DOHH2 (cell line): Measurements from ENCODE around the gene ATL2.

Experiments
- H3F3A ChIP-seq: fragments of 200-600 bp; sonication (generic), shearing (Covaris generic); 2 replicates; pipeline ENCODE4 v1.6.0; 2016; ENCODE audit warnings: antibody characterized with exemption, mild to moderate bottlenecking; ENCODE audit not compliant: control insufficient read depth, insufficient read depth
- H3K27ac ChIP-seq: fragments of 200-600 bp; sonication (generic); 2 replicates; pipeline ENCODE4 v1.5.1; 2014; ENCODE audit warnings: low read depth, mild to moderate bottlenecking, low read length, moderate library complexity
- H3K27me3 ChIP-seq: fragments of 200-600 bp; sonication (generic); 2 replicates; pipeline ENCODE4 v1.6.1; 2014; ENCODE audit warnings: mild to moderate bottlenecking, low read length, mixed read lengths; ENCODE audit not compliant: control insufficient read depth
- H3K36me3 ChIP-seq: fragments of 200-600 bp; sonication (generic); 2 replicates; pipeline ENCODE4 v1.6.1; 2014; ENCODE audit warnings: mild to moderate bottlenecking, low read length, moderate library complexity, mixed read lengths; ENCODE audit not compliant: control insufficient read depth
- H3K4me1 ChIP-seq: fragments of 200-600 bp; sonication (generic); 2 replicates; pipeline ENCODE4 v1.6.1; 2014; ENCODE audit warnings: mild to moderate bottlenecking, low read length, mixed read lengths; ENCODE audit not compliant: control insufficient read depth
- H3K4me2 ChIP-seq: fragments of 200-600 bp; sonication (generic); 2 replicates; pipeline ENCODE4 v1.6.0; 2014; ENCODE audit warnings: mild to moderate bottlenecking, low read length, moderate library complexity
- H3K4me3 ChIP-seq: fragments of 200-600 bp; sonication (generic); 2 replicates; pipeline ENCODE4 v1.5.1; 2014; ENCODE audit warnings: mild to moderate bottlenecking, low read length, mixed read lengths
- H3K79me2 ChIP-seq: fragments of 200-600 bp; sonication (generic); 2 replicates; pipeline ENCODE4 v1.6.1; 2014; ENCODE audit warnings: mild to moderate bottlenecking, low read length, mixed read lengths; ENCODE audit not compliant: control insufficient read depth
- H3K9me2 ChIP-seq: fragments of 200-600 bp; sonication (generic); replicated peaks from 2 replicates; pipeline ENCODE4 v1.6.1; 2014; ENCODE audit warnings: mild to moderate bottlenecking, low read length, mixed read lengths; ENCODE audit not compliant: control insufficient read depth
- H3K9me3 ChIP-seq: fragments of 200-600 bp; sonication (generic); 2 replicates; pipeline ENCODE4 v1.6.1; 2014; ENCODE audit warnings: antibody characterized with exemption, low read length, mixed read lengths; ENCODE audit not compliant: control insufficient read depth, insufficient read depth
- H4K20me1 ChIP-seq: fragments of 200-600 bp; sonication (generic); 2 replicates; pipeline ENCODE4 v1.6.0; 2014; ENCODE audit warnings: low read depth, mild to moderate bottlenecking, antibody characterized with exemption, low read length, moderate library complexity; ENCODE audit not compliant: control insufficient read depth, insufficient read depth
- EZH2phosphoT487 ChIP-seq: fragments of 200-600 bp; sonication (generic); IDR thresholded peaks from 2 replicates; pipeline ENCODE4 v1.6.1; 2017; ENCODE audit warnings: borderline replicate concordance, mild to moderate bottlenecking, antibody characterized with exemption, low read length, moderate library complexity, mixed read lengths
- TF ChIP-seq, protein P1 (sequence below): fragments of 200-600 bp; sonication (generic); IDR thresholded peaks from one replicate; pipeline ENCODE4 v1.5.1; 2014; ENCODE audit warnings: antibody characterized with exemption, mild to moderate bottlenecking, low read depth, low read length; ENCODE audit not compliant: poor library complexity, severe bottlenecking

The ATL2 gene

DNA sequence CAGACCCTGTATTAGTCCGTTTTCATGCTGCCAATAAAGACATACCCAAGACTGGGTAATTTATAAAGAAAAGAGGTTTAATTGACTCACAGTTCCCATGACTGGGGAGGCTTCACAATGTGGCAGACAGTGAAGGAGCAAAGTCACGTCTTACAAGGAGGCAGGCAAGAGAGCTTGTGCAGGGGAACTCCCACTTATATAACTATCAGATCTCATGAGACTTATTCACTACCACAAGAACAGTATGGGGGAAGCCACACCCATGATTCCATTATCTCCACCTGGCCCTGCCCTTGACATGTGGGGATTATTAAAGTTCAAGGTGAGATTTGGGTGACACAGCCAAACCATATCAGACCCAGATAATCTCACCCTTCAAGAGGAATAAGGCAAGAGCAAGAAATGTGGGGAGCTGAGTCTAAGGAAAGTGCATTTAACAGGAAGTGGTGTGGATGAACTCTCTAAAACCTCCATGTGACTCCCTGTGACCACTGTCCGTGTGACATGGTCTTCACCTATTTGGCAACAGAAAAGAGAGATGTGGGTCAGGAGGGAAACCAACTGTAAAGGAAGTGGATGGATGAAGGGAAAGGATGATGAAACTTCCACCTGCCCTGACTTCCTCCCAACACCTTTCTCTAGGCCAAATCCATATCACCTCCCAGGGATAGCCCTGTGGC, 110.6 kb downstream of the ATL2 start:
- Histone ChIP-seq H3K27ac (no peak overlapping the region), H3K9me2 (no peaks in the 10 kb centered on the region), H3F3A (no peaks in the 10 kb centered on the region), H3K27me3 (no peaks in the 10 kb centered on the region), H3K4me2 (no peak overlapping the region), H4K20me1 (no peaks in the 10 kb centered on the region), H3K79me2 (no peaks in the 10 kb centered on the region), H3K4me3 (no peak overlapping the region), H3K36me3 (no peaks in the 10 kb centered on the region), H3K9me3 (peaks cover 10% of the 10 kb centered on the region; the same call in 1 of the 2 replicates), H3K4me1 (no peaks in the 10 kb centered on the region)
- TF ChIP-seq, protein P1, sequence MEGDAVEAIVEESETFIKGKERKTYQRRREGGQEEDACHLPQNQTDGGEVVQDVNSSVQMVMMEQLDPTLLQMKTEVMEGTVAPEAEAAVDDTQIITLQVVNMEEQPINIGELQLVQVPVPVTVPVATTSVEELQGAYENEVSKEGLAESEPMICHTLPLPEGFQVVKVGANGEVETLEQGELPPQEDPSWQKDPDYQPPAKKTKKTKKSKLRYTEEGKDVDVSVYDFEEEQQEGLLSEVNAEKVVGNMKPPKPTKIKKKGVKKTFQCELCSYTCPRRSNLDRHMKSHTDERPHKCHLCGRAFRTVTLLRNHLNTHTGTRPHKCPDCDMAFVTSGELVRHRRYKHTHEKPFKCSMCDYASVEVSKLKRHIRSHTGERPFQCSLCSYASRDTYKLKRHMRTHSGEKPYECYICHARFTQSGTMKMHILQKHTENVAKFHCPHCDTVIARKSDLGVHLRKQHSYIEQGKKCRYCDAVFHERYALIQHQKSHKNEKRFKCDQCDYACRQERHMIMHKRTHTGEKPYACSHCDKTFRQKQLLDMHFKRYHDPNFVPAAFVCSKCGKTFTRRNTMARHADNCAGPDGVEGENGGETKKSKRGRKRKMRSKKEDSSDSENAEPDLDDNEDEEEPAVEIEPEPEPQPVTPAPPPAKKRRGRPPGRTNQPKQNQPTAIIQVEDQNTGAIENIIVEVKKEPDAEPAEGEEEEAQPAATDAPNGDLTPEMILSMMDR = no peak
- TF ChIP-seq EZH2phosphoT487 = no peak

DNA sequence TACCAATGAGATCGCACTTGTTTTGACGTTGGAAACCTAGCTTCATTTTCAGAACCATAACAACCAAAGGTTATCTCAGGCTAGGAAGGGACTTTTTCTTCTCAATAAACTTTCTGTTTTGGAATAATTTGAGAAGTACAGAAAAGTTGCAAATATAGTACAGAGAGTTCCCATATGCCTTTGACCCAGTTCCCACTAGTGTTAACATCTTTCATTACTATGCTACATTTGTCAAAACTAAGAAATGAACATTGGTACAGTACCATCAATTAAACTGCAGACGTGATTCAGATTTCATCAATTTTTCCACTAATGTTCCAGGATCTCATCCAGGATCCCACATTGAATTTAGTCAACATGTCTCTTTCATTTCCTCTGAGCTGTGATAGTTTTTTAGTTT, 111.6 kb downstream of the ATL2 start:
- no peak overlapping the region for H3K27ac ChIP-seq
- no peaks in the 10 kb centered on the region for H3F3A ChIP-seq
- no peaks in the 10 kb centered on the region for H4K20me1 ChIP-seq
- peaks cover 10% of the 10 kb centered on the region; the same call in 1 of the 2 replicates for H3K9me3 ChIP-seq
- H3K4me3 ChIP-seq = no peak overlapping the region
- no peaks in the 10 kb centered on the region for H3K79me2 ChIP-seq
- no peaks in the 10 kb centered on the region for H3K9me2 ChIP-seq
- no peaks in the 10 kb centered on the region for H3K27me3 ChIP-seq
- no peak overlapping the region for H3K4me2 ChIP-seq
- TF ChIP-seq, protein P1 = no peak
- no peak for TF ChIP-seq EZH2phosphoT487
- H3K36me3 ChIP-seq = no peaks in the 10 kb centered on the region
- no peaks in the 10 kb centered on the region for H3K4me1 ChIP-seq

DNA sequence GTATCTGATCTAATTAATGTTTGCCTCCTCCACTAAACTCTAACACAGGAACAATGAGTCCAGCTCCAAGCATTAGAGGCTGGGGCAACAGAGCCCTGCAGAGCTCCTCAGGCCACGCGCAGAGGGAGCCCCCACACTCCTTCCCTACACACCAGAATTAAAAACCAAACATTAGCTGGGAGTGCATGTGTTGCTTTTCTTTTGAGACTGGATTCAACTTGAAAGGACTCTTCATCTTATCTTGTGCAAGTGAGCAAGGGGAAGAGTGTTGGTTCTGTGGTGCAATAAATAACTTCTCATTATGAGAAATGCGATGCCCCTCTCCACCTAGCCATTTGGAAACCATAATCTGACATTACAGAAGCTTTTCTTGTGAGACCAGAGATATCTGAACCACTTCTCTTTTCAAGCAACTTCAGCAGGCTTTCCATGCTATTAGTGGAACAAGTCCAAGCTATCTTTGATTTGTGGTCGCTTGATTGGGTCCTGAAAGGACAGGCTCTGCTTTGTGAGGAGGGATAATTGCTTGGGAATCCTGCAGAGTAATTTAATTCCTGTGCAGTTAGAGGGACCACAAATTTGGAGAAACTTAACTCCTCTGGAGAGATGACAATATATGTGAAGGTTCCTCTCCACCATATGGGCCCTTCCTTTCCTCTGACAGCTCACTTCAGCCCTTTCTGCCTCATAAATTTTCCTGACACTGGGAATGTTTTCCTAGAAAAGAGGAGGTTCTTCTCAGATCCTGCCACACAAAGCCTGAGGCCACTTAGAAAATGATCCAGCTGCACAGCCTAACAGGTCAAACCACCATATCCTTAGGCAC, 112.5 kb downstream of the ATL2 start:
- Histone ChIP-seq H3K9me2 (no peaks in the 10 kb centered on the region), H3K4me2 (no peak overlapping the region), H3F3A (no peaks in the 10 kb centered on the region), H3K4me3 (no peak overlapping the region), H3K36me3 (no peaks in the 10 kb centered on the region), H3K27me3 (no peaks in the 10 kb centered on the region), H4K20me1 (no peaks in the 10 kb centered on the region), H3K79me2 (no peaks in the 10 kb centered on the region), H3K27ac (no peak overlapping the region), H3K4me1 (no peaks in the 10 kb centered on the region), H3K9me3 (peaks cover 10% of the 10 kb centered on the region; the same call in 1 of the 2 replicates)
- no peak for TF ChIP-seq EZH2phosphoT487
- TF ChIP-seq, protein P1 = no peak
